ENCODE results near the gene PPIF. TPM values are rescaled to one million over a fixed set of nuclear protein-coding genes. Genes with fewer than 3 reads are reported as not detected.

The PPIF gene
- polyA plus RNA-seq, 1 donor (not counting 4 experiments of a cell fraction or from before 2014, with no cell fraction given), result 71.3 TPM

DNA sequence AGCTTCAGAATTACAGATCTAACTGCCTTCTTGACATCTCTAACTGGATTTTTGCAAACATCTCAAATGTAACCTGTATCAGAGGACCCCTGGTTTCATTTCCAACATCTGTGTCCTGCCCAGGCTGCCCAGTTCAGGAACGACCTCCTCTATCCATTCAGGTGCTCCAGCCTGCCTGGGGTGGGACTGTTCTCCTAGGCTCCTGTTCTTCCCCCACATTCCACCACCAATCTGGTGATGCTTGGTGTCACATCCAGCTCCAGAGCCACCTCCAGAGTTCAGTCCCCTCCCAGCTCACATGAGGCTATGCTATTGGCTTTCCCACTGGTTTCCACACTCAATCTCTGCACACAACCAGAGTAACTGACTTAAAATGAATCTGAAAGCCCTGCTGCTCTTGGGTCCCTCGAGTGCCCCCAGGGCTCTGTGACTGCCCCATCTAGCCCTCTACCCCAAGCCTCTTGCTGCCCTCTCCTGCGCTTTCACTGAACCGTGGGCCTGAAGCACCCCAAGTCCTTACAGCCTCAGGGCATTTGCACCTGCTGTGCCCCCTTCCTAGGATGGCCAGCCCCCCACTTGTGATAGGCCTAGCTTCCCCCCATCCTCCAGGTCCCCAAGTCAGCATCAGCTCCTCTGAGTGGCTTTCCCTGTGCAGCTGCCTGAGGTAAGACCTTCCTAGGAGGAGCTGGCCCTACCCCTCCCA, 46.1 kb downstream of the PPIF start:
- dilution Hi-C loops (cut with MboI; ENCODE audit: extremely low pct_ligation_motif_present, low sequenced_read_pairs), result no loop called here
- DNase-seq (ENCODE audit: low read depth, low spot score), result no peak
- H3K27me3 ChIP-seq (ENCODE audit: control insufficient read depth, extremely low read depth, insufficient read depth, low read length), result no peaks in the 10 kb centered on the region
- no peaks in the 10 kb centered on the region for H4K20me1 ChIP-seq (ENCODE audit: control insufficient read depth, extremely low read depth, insufficient read depth, low read length)
- no peaks in the 10 kb centered on the region for H3K9me1 ChIP-seq (ENCODE audit: control insufficient read depth, extremely low read depth, insufficient read depth, low read length)
- no peak overlapping the region for H3K9ac ChIP-seq (ENCODE audit: control insufficient read depth, extremely low read depth, insufficient read depth, low read length)
- no peaks in the 10 kb centered on the region for H3K36me3 ChIP-seq (ENCODE audit: control insufficient read depth in 2 of 2, extremely low read depth in 1 of 2, insufficient read depth in 2 of 2, low read length in 2 of 2)
- H3K9me3 ChIP-seq (ENCODE audit: control insufficient read depth, low read depth, low read length), result no peaks in the 10 kb centered on the region
- no peak overlapping the region for H3K4me3 ChIP-seq (ENCODE audit: control insufficient read depth in 2 of 3, extremely low read depth in 1 of 3, insufficient read depth in 2 of 3, low read depth in 1 of 3, low read length in 3 of 3)
- FAIRE-seq, result no peak
- no peaks in the 10 kb centered on the region for H3K4me1 ChIP-seq (ENCODE audit: control insufficient read depth, extremely low read depth, insufficient read depth, low read length)
- TF ChIP-seq, protein P1, sequence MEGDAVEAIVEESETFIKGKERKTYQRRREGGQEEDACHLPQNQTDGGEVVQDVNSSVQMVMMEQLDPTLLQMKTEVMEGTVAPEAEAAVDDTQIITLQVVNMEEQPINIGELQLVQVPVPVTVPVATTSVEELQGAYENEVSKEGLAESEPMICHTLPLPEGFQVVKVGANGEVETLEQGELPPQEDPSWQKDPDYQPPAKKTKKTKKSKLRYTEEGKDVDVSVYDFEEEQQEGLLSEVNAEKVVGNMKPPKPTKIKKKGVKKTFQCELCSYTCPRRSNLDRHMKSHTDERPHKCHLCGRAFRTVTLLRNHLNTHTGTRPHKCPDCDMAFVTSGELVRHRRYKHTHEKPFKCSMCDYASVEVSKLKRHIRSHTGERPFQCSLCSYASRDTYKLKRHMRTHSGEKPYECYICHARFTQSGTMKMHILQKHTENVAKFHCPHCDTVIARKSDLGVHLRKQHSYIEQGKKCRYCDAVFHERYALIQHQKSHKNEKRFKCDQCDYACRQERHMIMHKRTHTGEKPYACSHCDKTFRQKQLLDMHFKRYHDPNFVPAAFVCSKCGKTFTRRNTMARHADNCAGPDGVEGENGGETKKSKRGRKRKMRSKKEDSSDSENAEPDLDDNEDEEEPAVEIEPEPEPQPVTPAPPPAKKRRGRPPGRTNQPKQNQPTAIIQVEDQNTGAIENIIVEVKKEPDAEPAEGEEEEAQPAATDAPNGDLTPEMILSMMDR (optimal IDR thresholded peaks at IDR 0.05 in 1 of 3, IDR thresholded peaks at IDR 0.05 in 1 of 3, conservative IDR thresholded peaks at IDR 0.05 in 1 of 3; ENCODE audit: extremely low read depth in 1 of 3, insufficient read depth in 2 of 3, low read length in 3 of 3), result no peak
- no peak for TF ChIP-seq EZH2 (IDR thresholded peaks at IDR 0.05; ENCODE audit: low read length)
- no peak overlapping the region for H2AFZ ChIP-seq (ENCODE audit: control insufficient read depth, low read length)
- H3K27ac ChIP-seq (ENCODE audit: control insufficient read depth, insufficient read depth, low read length), result no peak overlapping the region
- no peaks in the 10 kb centered on the region for H3K79me2 ChIP-seq (ENCODE audit: control insufficient read depth, insufficient read depth, low read length)
- no peak overlapping the region for H3K4me2 ChIP-seq (ENCODE audit: control insufficient read depth, extremely low read depth, insufficient read depth, low read depth, low read length)

GRCh38 chr10:79393924-79394610, 46.8 kb downstream of the PPIF start:
- FAIRE-seq (no peak), DNase-seq (ENCODE audit: low read depth, low spot score) (no peak)
- Histone ChIP-seq H2AFZ (ENCODE audit: control insufficient read depth, low read length) (no peak overlapping the region), H4K20me1 (ENCODE audit: control insufficient read depth, extremely low read depth, insufficient read depth, low read length) (no peaks in the 10 kb centered on the region), H3K4me3 (ENCODE audit: control insufficient read depth in 2 of 3, extremely low read depth in 1 of 3, insufficient read depth in 2 of 3, low read depth in 1 of 3, low read length in 3 of 3) (no peak overlapping the region), H3K36me3 (ENCODE audit: control insufficient read depth in 2 of 2, extremely low read depth in 1 of 2, insufficient read depth in 2 of 2, low read length in 2 of 2) (no peaks in the 10 kb centered on the region), H3K4me2 (ENCODE audit: control insufficient read depth, extremely low read depth, insufficient read depth, low read depth, low read length) (no peak overlapping the region), H3K9me3 (ENCODE audit: control insufficient read depth, low read depth, low read length) (no peaks in the 10 kb centered on the region), H3K9me1 (ENCODE audit: control insufficient read depth, extremely low read depth, insufficient read depth, low read length) (no peaks in the 10 kb centered on the region), H3K27ac (ENCODE audit: control insufficient read depth, insufficient read depth, low read length) (no peak overlapping the region), H3K27me3 (ENCODE audit: control insufficient read depth, extremely low read depth, insufficient read depth, low read length) (no peaks in the 10 kb centered on the region), H3K79me2 (ENCODE audit: control insufficient read depth, insufficient read depth, low read length) (no peaks in the 10 kb centered on the region), H3K9ac (ENCODE audit: control insufficient read depth, extremely low read depth, insufficient read depth, low read length) (no peak overlapping the region), H3K4me1 (ENCODE audit: control insufficient read depth, extremely low read depth, insufficient read depth, low read length) (no peaks in the 10 kb centered on the region)
- dilution Hi-C loops (cut with MboI; ENCODE audit: extremely low pct_ligation_motif_present, low sequenced_read_pairs), result no loop called here
- TF ChIP-seq EZH2 (IDR thresholded peaks at IDR 0.05; ENCODE audit: low read length), result no peak
- TF ChIP-seq, protein P1 (optimal IDR thresholded peaks at IDR 0.05 in 1 of 3, IDR thresholded peaks at IDR 0.05 in 1 of 3, conservative IDR thresholded peaks at IDR 0.05 in 1 of 3; ENCODE audit: extremely low read depth in 1 of 3, insufficient read depth in 2 of 3, low read length in 3 of 3), result no peak

All from keratinocyte (primary cell).